IMR-90 (cell line): ENCODE results near the gene WRAP73.

Experiments
- CTCF ChIP-seq: conservative IDR thresholded peaks from 2 replicates; pipeline ENCODE4 v1.5.1; 2012; ENCODE audit warnings: mild to moderate bottlenecking, low read depth, low read length, improper control_type of control experiment
- MAFK ChIP-seq: IDR thresholded peaks from 2 replicates; pipeline ENCODE4 v1.6.1; 2012; ENCODE audit warnings: low read depth, low read length, improper control_type of control experiment
- MAZ ChIP-seq: IDR thresholded peaks from 2 replicates; pipeline ENCODE4 v1.6.1; 2012; ENCODE audit warnings: low read depth, mild to moderate bottlenecking, low read length, improper control_type of control experiment, moderate library complexity, borderline replicate concordance
- MXI1 ChIP-seq: IDR thresholded peaks from 2 replicates; pipeline ENCODE4 v1.6.1; 2012; ENCODE audit warnings: low read depth, mild to moderate bottlenecking, low read length, moderate library complexity, borderline replicate concordance
- POLR2A ChIP-seq: IDR thresholded peaks from 2 replicates; pipeline ENCODE4 v1.6.1; 2012; ENCODE audit warnings: mild to moderate bottlenecking, low read depth, low read length
- RAD21 ChIP-seq: IDR thresholded peaks from 2 replicates; pipeline ENCODE4 v1.6.1; 2012; ENCODE audit warnings: low read length, improper control_type of control experiment
- RCOR1 ChIP-seq: IDR thresholded peaks from 2 replicates; pipeline ENCODE4 v1.6.1; 2012; ENCODE audit warnings: mild to moderate bottlenecking, low read length, improper control_type of control experiment; ENCODE audit not compliant: insufficient replicate concordance

- TF ChIP-seq RAD21 (no peak), CTCF (no peak), MAFK (no peak), MXI1 (no peak), POLR2A (no peak), RCOR1 (no peak), MAZ (no peak)
Observed at GRCh38 chr1:3696689-3697088, 46.8 kb upstream of the WRAP73 start.
